NOMO-1 treated with DMSO at 0.1 percent for 48 hours (cell line): Measurements from ENCODE around the gene SYMPK.
A peak's percentile ranks its signal among the peaks of the same experiment; 100 is the strongest.

Source experiments
- DNase-seq: peaks from one replicate; lab custom pipeline; 2025; ENCODE audit not compliant: unreplicated experiment; lab: John Stamatoyannopoulos, UW

SYMPK gene

DNA sequence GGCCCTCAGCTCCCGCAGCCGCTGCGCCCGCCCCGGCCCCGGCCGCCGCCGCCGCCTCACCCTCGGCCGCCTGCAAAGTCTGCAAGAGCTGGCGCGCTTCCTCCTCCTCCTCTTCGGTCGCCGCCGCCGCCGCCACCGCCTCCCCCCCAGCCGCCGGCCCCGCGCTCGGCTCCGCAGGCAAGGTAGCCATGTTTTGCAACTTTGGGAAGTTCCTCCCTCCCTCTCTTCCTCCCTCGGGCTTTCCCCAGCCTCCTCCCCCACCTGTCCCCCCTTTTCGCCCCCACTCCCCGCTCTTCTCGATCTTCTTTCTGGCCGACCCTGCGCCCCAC lies 94.3 kb downstream of the SYMPK start:
- DNase-seq = peak; percentile 36

DNA sequence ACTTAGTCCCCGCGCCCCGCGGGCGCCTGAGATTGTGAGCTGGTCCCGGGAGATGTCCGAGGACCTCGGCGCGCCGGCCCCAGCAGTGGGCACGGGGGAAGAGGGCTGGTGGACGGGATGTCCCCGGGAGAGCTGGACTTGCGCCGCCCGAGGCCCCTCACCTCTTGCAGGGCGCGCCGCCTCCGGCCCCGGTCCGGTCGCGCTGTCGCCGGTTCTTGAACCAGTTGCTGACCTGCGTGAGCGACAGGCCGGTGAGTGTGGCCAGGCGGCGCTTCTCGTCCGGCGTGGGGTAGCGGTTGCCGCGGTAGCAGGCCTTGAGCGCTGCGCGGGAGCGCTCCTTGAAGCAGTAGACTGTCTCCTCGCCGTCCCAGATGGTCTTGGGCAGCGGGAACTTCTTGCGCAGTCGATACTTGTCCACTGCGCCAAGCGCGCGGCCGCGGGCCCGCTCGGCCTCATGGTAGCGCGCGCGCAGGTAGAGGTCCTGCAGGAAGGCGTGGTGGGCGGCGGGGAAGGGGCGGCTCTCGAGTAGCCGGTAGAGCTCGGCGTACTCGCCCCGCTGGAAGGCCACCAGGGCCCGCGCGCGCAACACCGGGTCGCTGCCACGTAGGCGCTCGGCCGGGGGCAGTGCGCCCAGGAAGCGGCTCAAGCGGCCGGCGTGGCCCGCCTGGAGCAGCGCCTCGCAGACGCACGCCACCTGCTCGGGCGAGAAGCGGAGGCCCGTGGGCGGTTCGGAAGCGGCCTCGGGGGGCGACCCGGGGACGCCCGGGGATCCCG lies 94.9 kb downstream of the SYMPK start:
- no peak for DNase-seq

DNA sequence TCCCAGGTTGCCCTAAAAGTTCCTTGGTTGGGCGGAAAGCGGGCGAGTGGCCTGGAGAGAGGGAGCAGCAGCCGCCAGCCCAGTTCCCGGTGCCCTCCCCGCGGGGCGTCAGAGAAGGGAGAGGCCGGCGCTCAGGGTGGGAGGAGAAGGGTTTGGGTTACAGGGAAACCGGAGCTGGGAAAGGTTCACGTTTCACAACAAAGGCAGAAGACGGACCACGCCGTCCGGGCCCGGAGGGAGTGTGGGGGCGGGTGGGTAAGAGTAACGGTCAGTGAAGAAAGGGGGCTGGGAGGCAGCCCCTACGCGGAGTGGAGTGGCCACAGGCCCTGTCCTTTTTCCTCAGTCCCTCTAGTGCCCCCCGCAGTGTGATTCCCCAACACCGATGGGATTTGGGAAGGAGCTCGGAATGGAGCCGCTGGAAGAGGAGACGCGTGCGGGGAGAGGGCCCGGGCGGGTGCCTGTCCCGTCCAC lies 95.5 kb downstream of the SYMPK start:
- DNase-seq = no peak

DNA sequence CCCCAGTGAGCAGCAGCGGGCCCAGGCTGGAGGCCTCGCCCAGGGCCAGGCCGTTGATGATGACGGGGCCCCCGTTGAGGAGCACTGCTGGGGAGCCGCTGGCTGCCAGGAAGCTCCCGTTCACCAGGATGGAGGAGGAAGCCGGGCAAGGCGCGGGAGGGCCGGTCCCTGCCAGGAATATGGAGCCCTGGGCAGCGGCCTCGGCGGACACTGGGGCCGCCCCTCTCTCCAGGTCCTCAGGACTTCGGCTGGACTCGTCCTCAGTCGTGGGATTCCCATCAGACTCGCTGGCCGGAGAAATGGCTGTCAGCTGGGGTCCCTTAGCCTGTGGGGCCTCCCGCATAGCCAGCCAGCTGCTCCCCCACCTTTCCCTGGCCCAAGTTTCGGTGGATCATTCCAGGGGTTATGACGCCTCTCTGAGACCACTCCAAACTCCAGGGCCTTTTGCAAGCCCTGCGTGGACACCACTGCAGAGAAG lies 96.0 kb downstream of the SYMPK start:
- DNase-seq = no peak

DNA sequence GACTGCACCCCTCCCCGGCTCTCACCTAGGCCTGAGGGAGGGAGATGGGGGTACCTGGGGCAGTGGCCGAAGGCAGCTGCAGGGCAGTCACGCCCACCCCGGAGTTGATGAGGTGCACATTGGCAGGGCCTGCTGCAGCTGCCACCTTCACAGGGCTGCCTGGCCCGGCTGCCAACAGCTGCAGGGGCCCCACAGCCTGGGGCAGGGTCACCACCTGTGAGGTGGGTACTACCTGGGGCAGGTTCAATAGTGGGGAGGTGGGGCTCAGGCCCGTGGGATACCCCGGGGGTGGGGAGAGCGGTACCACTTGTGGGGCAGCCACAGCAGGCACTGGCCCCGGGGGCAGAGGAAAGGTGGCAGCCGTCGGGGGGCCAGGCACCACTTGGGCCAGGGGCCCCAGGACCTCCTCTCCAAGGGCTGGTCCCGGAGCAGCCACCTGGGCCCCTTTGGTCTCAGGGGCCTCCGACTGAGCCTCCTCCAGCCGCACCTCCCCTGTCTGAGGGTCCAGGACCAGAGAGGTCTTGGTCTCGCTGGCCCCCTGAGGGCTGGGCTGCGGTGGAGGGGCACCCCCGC lies 96.6 kb downstream of the SYMPK start:
- DNase-seq = no peak

DNA sequence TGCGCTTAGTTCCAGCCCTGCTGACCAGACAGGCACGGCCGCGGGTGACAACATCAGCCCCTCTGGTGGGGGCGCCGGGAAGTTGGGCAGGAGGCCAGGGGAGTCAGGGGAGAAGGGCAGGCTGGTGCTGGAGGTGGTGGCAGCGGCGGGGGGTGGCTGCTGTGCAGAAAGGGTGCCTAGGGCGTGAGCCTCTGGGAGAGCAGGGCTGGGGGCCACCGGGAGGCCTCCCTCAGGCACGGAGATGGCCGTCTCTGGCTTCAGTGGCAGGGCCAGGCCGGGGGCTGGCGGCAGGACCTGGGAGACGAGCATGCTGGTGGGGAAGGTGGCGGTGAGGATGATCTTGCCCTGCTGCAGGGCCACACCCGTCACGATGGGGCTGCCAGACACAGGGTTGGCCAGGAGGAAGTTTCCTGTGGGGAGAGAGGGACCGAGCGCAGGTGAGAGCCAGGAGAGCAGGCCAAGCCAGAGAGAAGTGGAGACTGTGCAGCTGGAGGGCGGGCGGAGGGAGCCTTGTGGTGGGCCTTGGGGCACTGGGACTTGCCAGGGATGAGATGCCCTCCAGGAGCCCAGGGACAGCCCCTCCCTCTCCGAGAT lies 97.1 kb downstream of the SYMPK start:
- no peak for DNase-seq
